Measurements from ENCODE around the gene PARG. TPM values are rescaled to one million over a fixed set of nuclear protein-coding genes. Genes with fewer than 3 reads are reported as not detected.
"Not testable (repeated sequence)": the region's sequence is repeated elsewhere in the genome, so short reads cannot be mapped to it uniquely, and the experiment has no call there.

The PARG gene
- total and polyA plus RNA-seq, 9 of the 15 experiments (the other 6 are each of a cell fraction or from before 2014, with no cell fraction given): 8.5 to 49.9 (median 28.8) TPM

- ATAC-seq; CTCF ChIA-PET (ENCODE audit: low intra/inter-chr PET ratio): not testable (repeated sequence)
Observed at GRCh38 chr10:49771046-49771445, 170.8 kb downstream of the PARG start.

GRCh38 chr10:49769692-49770091, 172.1 kb downstream of the PARG start:
- FAIRE-seq: no peak
- BruUV-seq (replicated peaks): no TSS peak
- no peaks in the 10 kb centered on the region for H4K20me1 ChIP-seq (replicated peaks; ENCODE audit: control insufficient read depth, insufficient read depth, low read length)
- no peaks in the 10 kb centered on the region for H3K79me2 ChIP-seq (ENCODE audit: control insufficient read depth, insufficient read depth, low read length)
- 0% methylated on average over 6 of the region's 8 CpGs for WGBS (ENCODE audit: insufficient coverage, low coverage, missing lambda C conversion rate)
- ATAC-seq: no peak
- intact Hi-C loops (cut with micrococcal nuclease): no loop called here
- no peak overlapping the region for H3K4me3 ChIP-seq
- ChIA-PET CTCF (ENCODE audit: low intra/inter-chr PET ratio) (no interaction called here), POLR2A (no interaction called here)
- H3K4me2 ChIP-seq (ENCODE audit: insufficient read depth, low read length): no peak overlapping the region
- peaks cover 24 to 32% of the 10 kb centered on the region in 2 experiments for H3K27me3 ChIP-seq (ENCODE audit: control insufficient read depth in 2 of 2, insufficient read depth in 2 of 2, low read length in 2 of 2)
- no peaks in the 10 kb centered on the region for H3K36me3 ChIP-seq (ENCODE audit: control insufficient read depth, insufficient read depth, low read length)
- no peak overlapping the region for H3K27ac ChIP-seq (ENCODE audit: extremely low read depth, low read depth, low read length)
- no peaks in the 10 kb centered on the region for H3K4me1 ChIP-seq (replicated peaks in 1 of 2; ENCODE audit: control insufficient read depth in 2 of 2, insufficient read depth in 2 of 2, low read length in 2 of 2)
- in situ Hi-C loops (cut with MboI): no loop called here
- no peak for TF ChIP-seq E2F5 (CRISPR knock-in tag; IDR thresholded peaks at IDR 0.05)
- peak; percentile 51; the same call in 1 of the 2 replicates for TF ChIP-seq ZNF512 (tag; IDR thresholded peaks at IDR 0.05)
- no peak for TF ChIP-seq GATAD2A (IDR thresholded peaks at IDR 0.05)
- no peak for TF ChIP-seq MEIS2 (IDR thresholded peaks at IDR 0.05; ENCODE audit: partially characterized antibody)
- no peak for TF ChIP-seq POLR2B (IDR thresholded peaks at IDR 0.05; ENCODE audit: low read depth, partially characterized antibody)
- TF ChIP-seq MAX (CRISPR knock-in tag; IDR thresholded peaks at IDR 0.05): no peak
- TF ChIP-seq HES1 (IDR thresholded peaks at IDR 0.05; ENCODE audit: low read depth): no peak
- TF ChIP-seq ATF3 (IDR thresholded peaks at IDR 0.05): no peak
- no peak for TF ChIP-seq ATF3 (CRISPR knock-in tag; conservative IDR thresholded peaks at IDR 0.05)
- H3K9ac ChIP-seq (ENCODE audit: insufficient read depth in 1 of 2, low read depth in 2 of 2, low read length in 2 of 2): no peak overlapping the region
- DNase-seq (ENCODE audit: extremely low read depth in 1 of 4, low spot score in 3 of 4): no peak
- no peak overlapping the region for H2AFZ ChIP-seq (ENCODE audit: low read depth, low read length)
- H3K9me1 ChIP-seq (ENCODE audit: control insufficient read depth, insufficient read depth, low read length): no peaks in the 10 kb centered on the region
- H3K9me3 ChIP-seq (replicated peaks; ENCODE audit: control insufficient read depth, insufficient read depth, low read depth, low read length): no peaks in the 10 kb centered on the region

More at GRCh38 chr10:49771046-49771445, 170.8 kb downstream of the PARG start:
- H3K9ac ChIP-seq (ENCODE audit: insufficient read depth in 1 of 2, low read depth in 2 of 2, low read length in 2 of 2); POLR2A ChIA-PET; H3K9me1 ChIP-seq (ENCODE audit: control insufficient read depth, insufficient read depth, low read length); H3K4me2 ChIP-seq (ENCODE audit: insufficient read depth, low read length); BruUV-seq (replicated peaks); H3K79me2 ChIP-seq (ENCODE audit: control insufficient read depth, insufficient read depth, low read length); in situ Hi-C loops (cut with MboI); H2AFZ ChIP-seq (ENCODE audit: low read depth, low read length); FAIRE-seq; H3K9me3 ChIP-seq (replicated peaks; ENCODE audit: control insufficient read depth, insufficient read depth, low read depth, low read length); H3K27ac ChIP-seq (ENCODE audit: extremely low read depth, low read depth, low read length); H3K4me3 ChIP-seq; intact Hi-C loops (cut with micrococcal nuclease); H4K20me1 ChIP-seq (replicated peaks; ENCODE audit: control insufficient read depth, insufficient read depth, low read length); DNase-seq (ENCODE audit: extremely low read depth in 1 of 4, low spot score in 3 of 4); H3K36me3 ChIP-seq (ENCODE audit: control insufficient read depth, insufficient read depth, low read length); H3K4me1 ChIP-seq (replicated peaks in 1 of 2; ENCODE audit: control insufficient read depth in 2 of 2, insufficient read depth in 2 of 2, low read length in 2 of 2): not testable (repeated sequence)
- WGBS (ENCODE audit: insufficient coverage, low coverage, missing lambda C conversion rate): 7% methylated on average over 11 of the region's 11 CpGs
- H3K27me3 ChIP-seq (ENCODE audit: control insufficient read depth in 2 of 2, insufficient read depth in 2 of 2, low read length in 2 of 2): peaks cover 24 to 32% of the 10 kb centered on the region in 2 experiments

All from K562 (cell line).